DMS 273 treated with DMSO at 0.1 percent for 48 hours (cell line): ENCODE results near the gene TSC1.
"Not testable (repeated sequence)": the region's sequence is repeated elsewhere in the genome, so short reads cannot be mapped to it uniquely, and the experiment has no call there.

Experiments
- DNase-seq: peaks from one replicate; lab custom pipeline; 2025; lab: John Stamatoyannopoulos, UW

The TSC1 gene

GRCh38 chr9:132976571-132976970, 32.2 kb upstream of the TSC1 start:
- DNase-seq: no peak

GRCh38 chr9:132975961-132976360, 31.5 kb upstream of the TSC1 start:
- DNase-seq: no peak

GRCh38 chr9:132973713-132974112, 29.3 kb upstream of the TSC1 start:
- DNase-seq: no peak

- no peak for DNase-seq
Measured at GRCh38 chr9:132973166-132973565, 28.8 kb upstream of the TSC1 start.

GRCh38 chr9:132970324-132971062, 26.1 kb upstream of the TSC1 start:
- DNase-seq: no peak

- no peak for DNase-seq
Measured at GRCh38 chr9:132969783-132970182, 25.4 kb upstream of the TSC1 start.

GRCh38 chr9:132967908-132968307, 23.5 kb upstream of the TSC1 start:
- DNase-seq: not testable (repeated sequence)

GRCh38 chr9:132965478-132965877, 21.1 kb upstream of the TSC1 start:
- no peak for DNase-seq

GRCh38 chr9:132961002-132961401, 16.6 kb upstream of the TSC1 start:
- DNase-seq: no peak

GRCh38 chr9:132957805-132958204, 13.4 kb upstream of the TSC1 start:
- no peak for DNase-seq

- no peak for DNase-seq
Measured at GRCh38 chr9:132955768-132956167, 11.4 kb upstream of the TSC1 start.

- no peak for DNase-seq
Measured at GRCh38 chr9:132955123-132955522, 10.7 kb upstream of the TSC1 start.

GRCh38 chr9:132949709-132950108, 5.3 kb upstream of the TSC1 start:
- no peak for DNase-seq

GRCh38 chr9:132948482-132949050, 4.2 kb upstream of the TSC1 start:
- no peak for DNase-seq

- no peak for DNase-seq
Measured at GRCh38 chr9:132947756-132948155, 3.3 kb upstream of the TSC1 start.

- DNase-seq: no peak
Measured at GRCh38 chr9:132946631-132947295, 2.3 kb upstream of the TSC1 start.

- DNase-seq: no peak
Measured at GRCh38 chr9:132946211-132946610, 1.8 kb upstream of the TSC1 start.

- DNase-seq: no peak
Measured at GRCh38 chr9:132945186-132946130, 1.0 kb upstream of the TSC1 start.

- DNase-seq: no peak
Measured at GRCh38 chr9:132943651-132944293, 644 bp downstream of the TSC1 start.

GRCh38 chr9:132942541-132943182, 1.8 kb downstream of the TSC1 start:
- no peak for DNase-seq

GRCh38 chr9:132939169-132939568, 5.2 kb downstream of the TSC1 start:
- no peak for DNase-seq
